ENCODE data around the gene CDC42EP3.
A peak's percentile ranks its signal among the peaks of the same experiment; 100 is the strongest.

Gene CDC42EP3

DNA sequence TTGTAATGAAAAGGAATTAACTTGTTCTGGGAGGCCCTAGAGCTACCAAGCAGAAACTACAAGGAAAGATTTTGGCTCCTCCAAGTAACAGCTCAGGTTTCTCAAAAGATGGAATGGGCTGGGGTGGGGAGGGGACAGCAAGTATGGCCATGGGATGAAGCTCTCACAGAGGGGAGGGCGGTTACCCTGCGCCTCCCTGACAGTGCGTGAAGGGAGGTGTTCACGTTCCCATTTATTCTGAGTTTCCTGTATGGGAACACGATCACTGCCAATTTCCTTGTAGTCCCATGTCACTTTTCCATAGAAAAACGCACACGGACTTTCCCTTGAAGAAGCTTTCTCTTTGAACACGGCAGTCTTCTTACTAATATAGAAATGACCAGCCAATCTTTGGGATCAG is 17.0 kb downstream of the CDC42EP3 start:
- no peak for DNase-seq

DNA sequence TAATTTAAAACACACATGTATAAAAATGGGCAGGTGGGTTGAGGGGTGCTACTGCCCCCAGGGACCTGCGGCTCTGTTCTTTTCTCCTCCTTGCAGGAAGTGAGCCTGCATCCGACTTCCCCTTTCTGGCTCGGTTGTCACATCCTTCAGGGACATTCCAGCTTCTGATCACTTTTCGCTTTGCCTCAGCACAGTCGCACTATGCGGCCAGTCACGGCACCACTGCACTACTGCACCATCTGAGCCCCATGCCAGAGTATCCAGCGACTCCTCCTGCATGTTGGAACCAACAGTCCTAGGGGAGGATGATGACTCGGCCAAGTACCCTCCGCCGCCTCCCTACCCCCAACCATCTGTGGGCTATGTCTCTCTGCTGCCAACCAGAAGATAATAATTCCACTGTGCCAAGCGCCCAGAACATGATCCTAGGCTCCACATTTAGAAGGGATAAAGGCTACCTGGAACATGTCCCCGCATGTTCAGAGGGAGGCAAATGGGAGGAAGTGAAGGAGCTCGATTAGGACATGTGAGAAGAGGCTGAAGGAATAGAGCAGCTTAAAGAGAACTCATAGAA is 17.6 kb downstream of the CDC42EP3 start:
- no peak for DNase-seq

DNA sequence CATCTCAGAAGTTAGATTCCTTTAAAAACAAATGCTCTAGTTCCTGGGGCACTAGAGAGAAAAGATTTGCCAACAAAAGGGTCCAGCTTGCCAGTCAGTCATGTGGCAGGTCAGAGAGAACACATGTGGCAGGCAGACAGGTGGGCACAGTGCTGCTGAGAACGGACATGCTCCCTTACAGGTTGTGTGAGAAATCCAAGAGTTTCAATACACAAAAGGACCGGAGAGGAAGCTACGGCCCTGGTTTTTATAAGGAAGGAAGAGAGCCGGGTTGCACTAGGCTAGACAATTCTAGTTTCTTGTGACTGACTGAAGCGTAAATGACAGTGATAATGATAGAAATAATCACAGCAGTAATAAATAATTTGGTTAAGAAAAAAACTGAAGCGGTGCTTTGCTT is 18.3 kb downstream of the CDC42EP3 start:
- no peak for DNase-seq

DNA sequence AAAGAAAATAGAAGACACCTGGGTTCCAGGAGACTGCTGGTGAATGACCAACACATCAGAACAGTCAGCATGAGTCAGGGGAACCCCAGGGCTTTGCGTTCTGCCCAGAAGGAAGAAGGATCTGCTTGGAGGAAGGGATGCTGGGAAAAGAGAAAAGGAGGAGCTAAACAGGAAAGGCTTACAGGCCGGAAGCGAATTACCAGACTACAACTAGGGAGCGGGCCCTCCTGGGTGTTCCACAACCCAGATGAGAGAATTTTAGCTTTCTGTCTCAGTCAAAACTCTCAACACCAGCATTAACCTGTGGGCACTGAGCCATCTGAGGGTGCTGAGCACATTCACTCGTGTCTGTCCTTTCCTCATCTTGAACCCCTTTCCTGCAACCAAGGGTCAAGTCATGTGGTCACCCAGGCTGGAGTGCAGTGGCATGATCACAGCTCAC is 19.2 kb downstream of the CDC42EP3 start:
- no peak for DNase-seq

DNA sequence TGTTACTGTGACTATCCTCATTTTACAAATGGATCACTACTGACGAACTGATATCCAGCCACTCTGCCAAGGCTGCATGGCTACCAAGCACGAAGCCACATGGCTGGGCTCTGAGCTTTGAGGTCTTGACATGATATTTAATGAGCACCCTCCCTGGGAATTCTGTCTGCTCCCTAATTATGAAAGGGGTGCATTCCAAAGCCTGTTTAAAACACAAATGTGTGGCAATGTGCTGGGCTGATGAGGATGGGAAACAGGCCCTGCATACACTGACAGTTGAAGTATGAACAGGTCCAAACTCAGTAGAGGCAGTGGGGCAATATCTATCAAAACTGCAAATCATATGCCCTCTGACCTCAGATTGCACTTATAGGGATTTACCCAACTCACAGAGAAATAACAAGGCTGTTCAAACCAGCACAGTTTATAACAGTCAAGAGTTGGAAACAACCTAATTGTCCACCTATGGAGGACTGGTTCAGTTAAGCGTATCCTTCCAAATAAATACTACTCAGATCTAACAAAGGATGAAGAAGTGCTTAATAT is 20.8 kb downstream of the CDC42EP3 start:
- no peak for DNase-seq

DNA sequence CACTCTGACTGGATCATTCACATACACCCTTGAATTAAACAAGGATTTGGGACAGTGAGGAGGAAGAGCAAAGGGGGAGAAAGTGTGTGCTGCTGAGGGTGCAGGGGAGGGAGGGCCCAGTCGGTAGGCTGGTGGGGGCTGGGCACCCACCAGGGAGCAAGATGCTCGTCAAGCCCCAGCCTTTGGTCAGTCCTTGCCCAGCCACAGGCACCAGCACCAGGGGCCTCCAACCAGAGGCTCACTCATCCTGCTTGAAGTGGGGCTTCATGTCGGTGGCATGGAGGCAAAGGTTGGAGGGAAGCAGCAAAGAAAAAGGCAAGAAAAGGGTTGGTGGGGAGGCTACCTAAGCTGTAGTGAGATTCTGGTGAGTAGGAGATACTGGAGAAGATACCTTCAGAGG is 21.9 kb downstream of the CDC42EP3 start:
- DNase-seq: no peak

DNA sequence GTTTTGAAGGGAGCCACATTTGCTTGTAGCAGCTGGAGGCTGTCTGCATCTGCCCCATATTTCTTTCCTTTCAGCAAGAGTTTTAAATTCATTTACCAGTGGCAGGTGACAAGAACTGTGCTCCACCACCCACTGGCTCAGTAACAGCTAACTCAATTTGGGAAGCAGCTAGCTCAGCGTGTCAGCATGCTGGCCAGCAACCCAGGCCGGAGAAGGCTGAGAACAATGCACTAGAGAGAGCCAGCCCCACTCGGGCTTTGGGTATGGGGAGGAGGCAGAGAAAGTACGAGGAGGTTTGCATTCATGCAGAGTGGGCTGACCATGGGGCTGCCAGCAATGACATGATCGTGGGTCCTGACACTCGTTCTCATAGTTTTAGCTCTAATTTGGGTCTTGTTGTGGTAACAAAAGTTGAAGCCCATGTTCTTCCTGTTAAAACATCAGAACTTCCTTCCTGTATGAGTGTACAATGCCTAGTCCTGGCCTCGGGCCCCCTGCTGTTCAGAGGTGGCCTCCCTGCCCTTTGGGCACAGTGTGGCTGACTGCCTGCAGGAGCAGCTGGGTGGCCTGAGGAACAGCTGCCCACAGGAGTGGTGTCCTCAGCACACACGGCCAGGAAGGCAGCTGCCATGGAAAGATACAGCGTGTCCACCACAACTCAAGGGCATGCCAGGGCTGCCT is 23.0 kb downstream of the CDC42EP3 start:
- DNase-seq: no peak

DNA sequence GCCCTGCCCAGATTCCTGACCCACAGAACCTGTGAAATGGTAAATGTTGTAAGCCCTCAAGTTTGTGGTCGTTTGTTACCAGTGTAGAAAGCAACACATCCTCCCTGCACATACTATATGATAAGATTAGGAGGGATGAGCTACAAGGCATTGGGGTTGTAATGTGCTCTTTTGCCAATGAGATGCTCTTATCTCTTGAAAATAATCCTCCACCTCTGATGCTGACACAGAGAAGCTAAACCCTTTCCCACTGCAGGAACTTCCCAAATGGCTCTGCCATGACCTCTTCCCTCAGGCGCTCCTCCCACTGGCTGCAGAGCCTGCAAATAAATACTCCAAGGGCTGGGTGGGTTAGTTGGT is 23.5 kb downstream of the CDC42EP3 start:
- no peak for DNase-seq

DNA sequence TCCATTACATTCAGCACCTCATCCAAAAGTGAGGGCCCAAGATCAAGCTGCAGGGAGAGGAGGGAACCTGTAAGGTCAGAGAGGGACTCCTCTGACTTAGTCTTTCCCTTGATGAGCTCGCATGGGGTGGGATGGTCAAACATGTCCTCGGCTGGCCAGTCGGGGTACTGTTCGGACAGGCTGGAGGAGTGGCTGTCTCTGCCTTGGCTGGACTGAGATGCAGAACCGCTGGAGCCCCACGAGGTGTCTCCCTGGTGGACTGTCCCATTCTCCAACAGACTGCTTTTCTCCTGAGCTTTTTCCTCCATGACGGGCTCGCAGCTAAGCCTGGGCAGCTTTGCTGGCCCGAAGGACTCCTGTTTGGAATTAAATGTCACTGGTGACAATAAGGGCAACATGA is 25.6 kb downstream of the CDC42EP3 start:
- no peak for DNase-seq

DNA sequence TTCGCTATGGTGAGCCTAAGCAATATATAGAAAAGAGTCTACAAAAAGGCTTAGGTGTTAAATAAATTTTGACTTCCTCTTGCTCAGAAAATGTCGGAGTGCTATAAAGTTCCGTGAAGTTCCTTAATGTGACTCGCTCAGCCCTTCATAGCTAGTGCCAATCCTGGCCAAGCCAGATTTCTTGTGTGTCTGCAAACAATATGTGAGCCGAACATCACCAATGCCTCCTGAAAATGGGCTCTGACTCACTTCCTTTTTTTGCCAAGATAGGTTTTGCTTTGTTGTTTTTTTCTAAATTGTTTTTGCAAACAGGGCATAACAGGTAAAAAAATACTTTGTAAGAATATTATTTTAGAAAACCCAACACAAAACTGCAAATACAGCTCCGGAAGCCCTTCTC is 26.1 kb downstream of the CDC42EP3 start:
- DNase-seq: no peak

DNA sequence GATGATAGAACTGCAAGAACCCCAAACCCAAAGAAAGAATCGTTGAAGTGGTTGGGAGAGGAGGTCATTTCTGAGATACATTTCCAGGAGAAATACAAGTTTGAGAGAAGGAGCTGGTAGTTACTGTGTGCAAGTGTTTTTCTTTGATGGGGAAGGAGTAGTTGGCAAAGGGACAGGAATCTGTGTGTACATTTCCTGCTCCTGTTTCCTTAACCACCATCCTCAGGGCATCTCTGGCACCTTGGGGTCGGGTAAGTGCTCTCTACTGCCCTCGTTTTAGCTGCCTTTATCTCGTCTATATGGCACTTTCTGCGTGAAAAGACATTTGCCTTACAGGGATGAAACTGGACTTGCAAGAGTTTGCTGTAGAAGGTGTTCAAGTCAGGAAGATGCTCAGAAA is 27.3 kb downstream of the CDC42EP3 start:
- no peak for DNase-seq

DNA sequence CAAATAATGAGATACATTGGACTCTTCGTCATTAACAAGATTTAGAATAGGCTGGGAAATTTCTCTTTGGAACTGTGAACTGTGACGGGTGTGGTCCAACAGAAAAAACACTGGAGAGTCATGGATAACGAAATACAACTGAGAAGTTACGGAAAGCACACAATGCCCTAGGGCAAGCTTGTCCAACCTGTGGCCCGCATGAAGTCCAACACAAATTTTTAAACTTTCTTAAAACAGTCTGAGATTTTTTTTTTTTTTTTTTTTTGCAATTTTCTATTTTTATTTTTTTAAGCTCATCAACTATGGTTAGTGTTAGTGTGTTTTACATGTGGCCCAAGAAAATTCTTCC is 27.7 kb downstream of the CDC42EP3 start:
- no peak for DNase-seq

DNA sequence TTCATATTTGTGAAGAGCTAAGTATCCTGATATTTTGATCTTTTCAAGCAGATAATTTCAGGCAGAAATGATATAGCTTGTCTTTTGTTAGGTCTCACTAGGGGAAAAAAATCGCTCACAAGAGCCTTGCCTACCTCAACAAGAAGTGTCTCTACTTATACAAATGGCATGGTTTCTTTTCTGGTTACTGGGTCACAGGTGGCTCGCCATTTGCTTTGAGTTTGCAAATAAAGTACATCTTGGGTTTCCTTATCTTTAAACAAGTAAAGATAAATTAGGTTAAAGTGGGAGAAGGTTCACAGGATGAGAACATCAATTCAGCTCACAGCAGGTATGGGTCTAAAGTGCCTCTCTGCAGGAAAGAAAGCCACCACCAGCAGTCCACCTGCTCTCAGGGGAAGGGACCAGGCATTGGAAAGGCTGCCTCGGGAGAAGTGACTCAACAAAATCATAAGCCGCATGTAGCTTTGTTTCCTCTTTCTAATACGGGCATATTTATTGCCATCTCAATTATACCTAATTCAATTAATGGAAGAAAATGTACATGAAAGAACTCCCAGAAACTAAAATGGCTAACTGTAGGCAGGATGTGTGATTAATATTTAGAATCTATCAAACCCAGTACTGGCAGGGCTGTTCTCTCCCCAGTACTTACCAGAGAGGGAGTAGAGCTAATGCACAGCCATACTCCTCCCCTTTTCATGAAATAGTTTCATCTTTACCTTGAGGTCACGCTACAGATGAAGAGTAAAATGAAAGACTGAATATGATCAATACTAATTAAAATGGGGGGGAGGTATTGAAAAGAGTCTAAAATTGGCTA is 28.3 kb downstream of the CDC42EP3 start:
- no peak for DNase-seq

DNA sequence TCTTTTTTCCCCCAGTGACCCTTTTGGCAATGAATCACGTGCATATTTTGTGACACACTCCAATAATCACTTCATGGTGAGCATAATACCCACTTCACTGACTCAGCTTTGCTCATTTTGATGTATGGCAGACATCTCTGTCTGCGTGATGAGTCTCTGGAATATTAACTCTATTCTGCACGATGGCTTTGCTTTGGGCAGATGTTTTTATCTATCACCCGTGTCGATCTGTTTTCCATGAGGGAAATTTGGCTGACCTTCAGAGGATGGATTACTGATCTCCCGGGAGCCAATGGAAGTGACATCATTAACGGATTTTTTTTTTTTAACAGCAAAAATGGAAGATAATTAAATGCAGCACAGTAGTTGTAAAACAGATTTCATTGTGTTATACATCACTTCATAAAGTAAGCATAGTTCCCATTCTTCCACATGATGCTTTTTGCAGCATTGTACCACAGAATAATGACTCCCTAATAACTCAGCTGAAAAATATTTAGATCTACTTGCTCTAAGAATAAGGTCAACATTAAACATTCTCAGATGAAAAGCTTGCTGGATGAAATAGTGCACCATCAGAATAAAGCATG is 29.8 kb downstream of the CDC42EP3 start:
- no peak for DNase-seq

DNA sequence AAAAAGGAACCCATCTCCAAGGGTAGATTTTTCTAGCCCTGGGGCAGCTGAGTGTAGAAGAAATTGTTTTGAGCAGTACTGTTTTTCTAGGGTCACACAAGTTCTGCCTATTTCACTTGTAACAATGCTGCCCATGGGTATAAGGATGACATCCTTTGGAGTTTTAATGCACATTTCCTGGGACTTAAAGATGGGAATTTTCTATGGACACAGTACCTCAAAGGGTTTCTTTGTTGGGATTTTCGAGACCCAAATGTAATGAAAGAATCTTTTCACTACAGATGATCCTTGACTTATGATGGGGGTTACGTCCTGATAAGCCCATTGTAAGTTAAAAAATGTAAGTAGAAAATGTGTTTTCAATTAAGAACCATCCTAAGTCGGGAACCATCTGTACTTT is 31.8 kb downstream of the CDC42EP3 start:
- DNase-seq: no peak

DNA sequence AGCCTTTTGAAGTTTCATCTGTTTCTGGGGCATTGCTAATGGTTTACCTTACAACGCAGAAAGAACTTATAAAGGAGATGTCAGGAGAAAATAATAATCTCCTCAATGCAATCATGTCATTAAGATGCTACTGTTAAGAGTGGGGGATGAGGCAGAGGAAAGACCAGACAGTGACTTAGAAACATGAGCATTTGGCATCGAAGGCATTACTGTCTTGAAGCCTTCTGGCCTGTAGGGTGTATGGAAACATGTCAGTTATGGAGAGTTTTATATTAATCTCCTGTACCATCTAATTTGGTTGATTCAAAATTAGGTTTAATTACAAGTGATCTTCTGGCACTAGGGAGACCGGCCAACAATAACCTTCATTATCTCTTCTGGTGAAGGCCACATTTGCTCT is 32.5 kb downstream of the CDC42EP3 start:
- DNase-seq: no peak

DNA sequence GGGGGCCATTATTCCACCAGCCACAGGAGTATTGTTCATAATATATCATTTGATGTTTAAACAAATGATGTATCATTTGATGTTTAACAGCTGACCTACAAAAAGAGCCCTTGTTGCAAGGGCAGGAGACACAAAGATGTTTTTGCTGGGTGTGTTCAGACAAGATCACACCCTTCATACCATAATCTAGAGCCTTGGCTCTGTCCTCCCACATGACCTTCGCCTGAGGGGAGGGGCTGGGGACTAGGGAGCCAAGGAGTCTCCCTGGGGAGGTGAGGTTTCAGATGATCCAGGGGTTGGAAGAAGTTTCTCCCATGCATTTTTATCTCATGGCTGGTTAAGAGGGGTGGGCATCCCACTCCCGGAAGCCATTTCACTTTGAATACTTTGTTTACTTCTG is 33.5 kb downstream of the CDC42EP3 start:
- no peak for DNase-seq

DNA sequence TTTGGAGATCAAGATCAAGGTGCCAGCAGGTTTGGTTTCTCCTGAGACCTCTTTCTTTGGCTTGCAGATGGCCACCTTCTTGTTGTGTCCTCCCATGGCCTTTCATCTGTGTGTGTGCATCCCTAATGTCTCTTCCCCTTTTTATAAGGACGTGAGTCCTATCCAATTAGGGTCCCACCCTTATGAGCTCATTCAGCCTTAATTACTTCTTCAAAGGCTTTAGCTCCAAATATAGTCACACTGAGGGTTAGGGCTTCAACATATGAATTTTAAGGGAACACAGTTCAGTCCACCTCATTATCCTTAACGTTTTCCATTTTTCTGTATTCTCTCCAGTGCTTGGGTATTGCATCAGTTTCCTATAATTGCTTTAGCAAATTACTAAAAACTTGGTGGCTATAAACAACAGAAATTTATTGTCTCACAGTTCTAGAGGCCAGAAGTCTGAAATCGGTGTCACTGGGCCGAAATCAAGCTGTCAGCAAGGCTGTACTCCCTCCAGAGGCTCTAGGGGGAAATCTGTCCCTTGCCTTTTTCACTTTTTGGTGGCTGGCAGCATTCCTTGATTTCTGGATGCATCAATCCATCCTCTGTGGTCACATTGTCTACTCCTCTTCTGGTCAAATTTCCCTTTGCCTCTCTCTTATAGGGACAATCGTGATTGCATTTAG is 34.1 kb downstream of the CDC42EP3 start:
- no peak for DNase-seq

DNA sequence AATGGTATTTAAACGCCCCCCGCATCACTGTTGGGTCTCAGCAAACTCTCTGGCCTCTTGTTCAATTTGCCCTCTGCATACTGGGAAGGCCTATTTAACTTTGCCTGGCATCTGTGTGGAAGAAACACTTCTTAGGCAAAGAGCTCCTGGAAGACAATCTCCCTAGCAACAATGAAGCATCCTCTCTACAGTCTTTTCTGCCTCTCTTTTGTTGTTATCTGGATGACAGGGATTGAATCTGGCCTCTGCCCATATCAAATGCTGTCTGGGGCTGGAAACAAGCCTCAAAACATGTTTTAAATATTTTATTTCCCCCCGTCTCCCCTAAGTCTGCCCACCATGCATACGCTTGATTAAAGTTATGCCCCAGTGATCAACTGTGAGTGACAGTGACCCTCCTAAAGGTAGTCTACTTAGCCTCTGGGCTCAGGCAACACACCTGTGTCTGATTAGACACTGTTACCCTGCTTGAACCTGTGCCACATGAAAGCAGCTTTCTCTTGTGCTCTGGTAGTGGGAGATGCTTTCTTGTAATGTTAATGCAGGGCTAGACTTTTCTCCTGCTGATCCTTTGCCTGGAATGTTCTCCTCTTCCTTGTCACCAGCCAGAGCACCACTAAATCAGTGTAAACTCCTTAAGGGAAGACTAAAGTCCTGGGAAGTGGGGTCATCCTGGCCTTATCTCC is 34.9 kb downstream of the CDC42EP3 start:
- DNase-seq: no peak

DNA sequence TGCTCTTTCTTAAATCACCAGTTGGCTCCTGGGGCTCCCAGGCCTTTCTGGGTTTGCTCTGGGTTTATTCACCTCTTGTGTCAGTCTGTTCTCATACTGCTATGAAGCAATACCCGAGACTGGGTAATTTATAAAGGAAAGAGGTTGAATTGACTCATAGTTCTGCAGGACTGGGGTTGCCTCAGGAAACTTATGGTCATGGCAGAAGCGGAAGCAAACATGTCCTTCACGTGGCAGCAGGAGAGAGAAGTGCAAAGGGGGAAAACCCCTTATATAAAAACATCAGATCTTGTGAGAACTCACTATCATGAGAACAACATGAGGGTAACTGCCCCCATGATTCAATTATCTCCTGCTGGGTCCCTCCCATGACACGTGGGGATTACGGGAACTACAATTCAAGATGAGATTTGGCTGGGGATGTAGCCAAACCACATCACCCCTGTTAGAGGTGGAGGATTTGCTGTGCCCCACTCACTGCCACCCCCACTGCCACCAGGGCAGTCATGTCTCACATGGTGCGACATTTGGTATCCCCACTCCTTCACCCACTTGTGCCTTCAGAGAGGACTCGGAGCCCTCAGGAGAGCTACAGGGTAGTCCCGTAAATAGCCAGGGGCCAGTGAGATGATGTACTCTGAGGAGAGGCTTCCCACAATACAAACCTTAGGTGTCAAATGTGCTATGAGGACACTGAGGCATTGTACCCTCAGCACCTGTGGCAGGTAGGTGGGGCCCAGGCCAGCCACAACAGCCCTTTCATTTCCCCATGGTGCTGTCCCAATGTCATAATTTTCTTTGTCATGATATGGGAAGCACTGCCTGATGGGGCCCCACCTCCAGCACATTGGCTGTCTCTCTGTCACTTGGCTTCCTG is 35.7 kb downstream of the CDC42EP3 start:
- peak; percentile 67 for DNase-seq

DNA sequence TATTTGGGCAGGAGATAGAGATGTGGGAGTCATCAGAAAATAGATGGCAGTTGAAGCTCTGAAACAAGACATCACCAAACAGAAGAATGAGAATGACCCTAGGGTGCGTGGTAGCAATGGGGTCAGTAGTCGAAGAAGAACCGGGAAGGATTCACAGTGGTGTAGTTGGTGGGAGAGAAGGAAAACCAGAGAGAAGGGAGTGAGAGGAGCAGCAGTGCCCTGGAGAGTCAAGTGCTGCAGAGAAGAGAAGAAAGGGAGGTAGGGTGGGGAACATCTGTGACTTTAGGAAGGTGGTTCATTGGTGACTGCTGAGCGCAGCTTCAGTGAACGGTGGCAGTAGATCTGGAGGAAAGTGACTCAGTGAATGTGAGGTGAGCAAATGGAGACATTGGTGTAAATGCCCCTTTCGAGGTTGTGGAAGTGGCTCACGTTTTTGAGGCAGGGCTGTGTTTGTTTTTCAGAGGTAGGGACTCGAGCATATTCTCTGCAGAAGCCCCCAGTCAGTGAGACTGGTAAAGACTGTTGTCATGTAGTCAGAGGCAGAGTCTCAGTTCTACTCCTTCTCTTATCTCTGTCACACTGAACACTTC is 36.4 kb downstream of the CDC42EP3 start:
- DNase-seq: peak; percentile 22

All from activated naive CD4-positive, alpha-beta T cell treated with anti-CD3 and anti-CD28 coated beads, Interleukin-2, amount 50 U/mL, for 16 hours (primary cell).